Loucy (cell line): ENCODE results near the gene JAZF1.

Experiments used
- CTCF ChIP-seq: fragments of 200-600 bp; sonication (generic); conservative IDR thresholded peaks from 2 replicates; pipeline ENCODE4 v1.5.1; 2014; ENCODE audit warnings: mild to moderate bottlenecking, antibody characterized with exemption, low read length
- EZH2phosphoT487 ChIP-seq: fragments of 200-600 bp; IDR thresholded peaks from 2 replicates; pipeline ENCODE4 v1.6.1; 2018; ENCODE audit warnings: antibody characterized with exemption, mild to moderate bottlenecking, moderate library complexity, borderline replicate concordance

GRCh38 chr7:27899601-27900000 is 281.0 kb downstream of the JAZF1 start:
- no peak for TF ChIP-seq CTCF
- TF ChIP-seq EZH2phosphoT487: no peak
